IMR-90 (cell line): ENCODE results near the gene PCYOX1L.

Experiments used
- CEBPB ChIP-seq: IDR thresholded peaks from 2 replicates; pipeline ENCODE4 v1.6.1; 2012; ENCODE audit warnings: low read depth, low read length, improper control_type of control experiment
- CTCF ChIP-seq: conservative IDR thresholded peaks from 2 replicates; pipeline ENCODE4 v1.5.1; 2012; ENCODE audit warnings: mild to moderate bottlenecking, low read depth, low read length, improper control_type of control experiment
- ELK1 ChIP-seq: fragments of 150-350 bp; IDR thresholded peaks from 2 replicates; pipeline ENCODE4 v1.6.1; 2016; ENCODE audit warnings: low read depth, mild to moderate bottlenecking, low read length, moderate library complexity, borderline replicate concordance
- MAZ ChIP-seq: IDR thresholded peaks from 2 replicates; pipeline ENCODE4 v1.6.1; 2012; ENCODE audit warnings: low read depth, mild to moderate bottlenecking, low read length, improper control_type of control experiment, moderate library complexity, borderline replicate concordance
- POLR2A ChIP-seq: IDR thresholded peaks from 2 replicates; pipeline ENCODE4 v1.6.1; 2012; ENCODE audit warnings: mild to moderate bottlenecking, low read depth, low read length
- RAD21 ChIP-seq: IDR thresholded peaks from 2 replicates; pipeline ENCODE4 v1.6.1; 2012; ENCODE audit warnings: low read length, improper control_type of control experiment
- SMC3 ChIP-seq: fragments of 150-350 bp; IDR thresholded peaks from 2 replicates; pipeline ENCODE4 v1.6.1; 2016; ENCODE audit warnings: low read depth, mild to moderate bottlenecking, antibody characterized with exemption, low read length, moderate library complexity
- USF2 ChIP-seq: fragments of 150-350 bp; IDR thresholded peaks from 2 replicates; pipeline ENCODE4 v1.6.1; 2017; ENCODE audit warnings: mild to moderate bottlenecking, antibody characterized with exemption, low read length, low read depth

GRCh38 chr5:149340920-149341319 lies 16.9 kb upstream of the PCYOX1L start:
- TF ChIP-seq MAZ (no peak), RAD21 (no peak), USF2 (no peak), CEBPB (no peak), ELK1 (no peak), POLR2A (no peak), CTCF (no peak), SMC3 (no peak)
